A204.1 (cell line): ENCODE results near the gene PEDS1.
"Not testable (repeated sequence)": the region's sequence is repeated elsewhere in the genome, so short reads cannot be mapped to it uniquely, and the experiment has no call there.

Experiments used
- FAIRE-seq: peaks from 2 replicates; lab custom pipeline; 2012; peaks lifted over from hg19 to GRCh38; lab: Jason Lieb, UNC

The PEDS1 gene

DNA sequence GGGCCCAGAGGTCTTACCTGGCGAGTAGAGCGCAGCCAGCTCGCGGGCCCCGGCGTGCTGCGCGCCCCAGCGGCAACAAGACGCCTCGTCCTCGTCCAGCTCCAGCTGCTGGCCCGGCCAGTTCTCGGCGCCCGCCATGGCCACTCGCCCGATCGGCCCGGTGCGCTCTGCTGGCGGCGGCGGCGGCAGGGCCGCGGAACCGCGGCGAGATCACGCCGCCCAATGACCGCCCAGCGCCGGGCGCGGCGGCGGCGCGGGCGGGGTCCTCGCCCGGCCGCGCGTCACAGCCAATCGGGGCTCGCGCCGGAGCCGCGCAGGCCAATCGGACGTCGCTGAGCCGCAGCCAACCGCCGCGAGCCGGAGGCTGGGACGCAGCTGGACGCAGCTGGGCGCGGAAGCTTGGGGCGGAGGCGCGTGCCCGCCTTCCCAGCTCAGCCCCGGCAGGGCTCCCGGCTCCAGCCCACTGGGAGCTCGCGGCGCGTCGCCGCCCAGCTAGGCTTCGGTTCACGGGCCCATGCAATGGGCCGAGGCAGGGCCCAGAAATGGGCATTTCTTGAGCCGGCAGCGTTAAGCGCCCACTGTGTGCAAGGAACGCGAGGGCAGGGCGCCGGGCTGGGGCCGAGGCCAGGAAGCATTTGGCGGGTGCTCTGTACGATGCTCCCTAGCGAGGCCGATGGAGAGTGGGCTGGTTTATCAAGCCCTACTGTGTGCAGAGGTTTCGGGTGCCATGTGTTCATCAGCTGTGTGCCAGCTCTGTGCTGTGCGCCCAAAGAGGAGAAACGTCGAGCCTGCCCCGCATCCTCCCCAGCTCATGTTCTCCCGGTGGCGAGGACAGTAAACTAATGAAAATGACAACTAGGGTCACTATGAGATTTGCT, at the start of gene PEDS1:
PEDS1 (minus strand) TSS at position 224 of the 878 bp plus-strand sequence; CDS start at position 138, 86 bp downstream.
- FAIRE-seq: no peak

DNA sequence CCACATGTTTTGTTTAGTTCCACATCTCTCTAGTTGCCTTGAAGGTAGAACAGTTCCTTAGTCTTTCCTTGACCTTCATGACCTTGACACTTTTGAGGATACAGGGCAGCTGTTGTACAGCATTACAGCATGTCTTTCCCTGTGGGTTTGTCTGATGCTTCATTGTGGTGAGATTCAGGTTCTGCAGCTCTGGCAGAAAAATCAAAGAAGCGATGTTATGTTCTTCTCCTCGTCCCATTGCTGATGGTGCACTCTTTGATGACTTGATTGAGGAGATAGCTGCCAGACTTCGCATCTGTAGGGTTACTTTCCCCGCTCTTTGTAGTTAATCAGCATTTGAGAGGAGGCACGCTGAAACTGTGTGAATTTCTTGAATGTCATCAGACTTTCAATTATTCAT, 49.2 kb upstream of the PEDS1 start:
- no peak for FAIRE-seq

DNA sequence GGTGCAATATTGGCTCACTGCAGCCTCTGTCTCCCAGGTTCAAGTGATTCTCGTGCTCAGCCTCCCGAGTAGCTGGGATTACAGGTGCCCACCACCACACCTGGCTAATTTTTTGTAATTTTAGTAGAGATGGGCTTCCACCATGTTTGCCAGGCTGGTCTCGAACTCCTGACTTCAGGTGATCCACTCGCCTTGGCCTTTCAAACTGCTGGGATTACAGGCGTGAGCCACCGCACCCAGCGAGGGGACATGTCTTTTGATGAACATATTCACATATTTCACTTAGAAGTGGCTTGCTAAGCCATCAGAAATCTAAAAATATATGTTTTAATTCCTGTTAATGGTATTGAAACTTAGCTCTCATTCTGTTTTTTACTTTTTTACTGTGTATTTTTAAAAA, 48.2 kb upstream of the PEDS1 start:
- FAIRE-seq: not testable (repeated sequence)

DNA sequence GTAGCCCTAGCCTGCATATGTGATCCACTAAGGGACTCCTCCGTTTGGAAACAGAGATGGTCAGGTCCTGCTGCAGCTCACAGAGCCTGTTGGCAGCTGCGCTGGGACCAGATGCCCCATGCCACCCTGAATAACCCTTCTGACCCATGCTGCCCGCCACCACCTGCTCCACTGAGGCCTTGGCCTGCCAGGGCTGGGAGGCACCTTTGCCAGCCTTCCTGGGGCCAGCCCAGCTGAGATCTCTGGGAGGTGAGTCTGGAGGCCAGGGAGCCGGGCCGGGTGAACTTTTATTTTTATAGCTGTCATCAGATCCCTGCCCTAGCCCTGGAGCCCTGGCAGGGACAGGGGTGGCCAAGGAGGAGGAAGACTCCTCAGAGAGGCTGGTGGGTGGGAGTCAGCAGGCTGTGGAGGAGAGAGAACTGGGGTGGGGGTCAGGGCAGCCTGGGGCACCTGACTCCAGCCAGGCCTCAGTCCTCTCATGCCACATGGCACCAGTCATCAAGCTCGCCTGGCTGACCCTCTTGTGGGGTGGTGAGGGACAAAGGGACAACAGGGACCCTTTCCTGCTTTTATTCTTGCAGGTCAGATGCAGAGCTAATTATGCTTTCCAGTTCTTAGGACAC, 47.1 kb upstream of the PEDS1 start:
- no peak for FAIRE-seq

DNA sequence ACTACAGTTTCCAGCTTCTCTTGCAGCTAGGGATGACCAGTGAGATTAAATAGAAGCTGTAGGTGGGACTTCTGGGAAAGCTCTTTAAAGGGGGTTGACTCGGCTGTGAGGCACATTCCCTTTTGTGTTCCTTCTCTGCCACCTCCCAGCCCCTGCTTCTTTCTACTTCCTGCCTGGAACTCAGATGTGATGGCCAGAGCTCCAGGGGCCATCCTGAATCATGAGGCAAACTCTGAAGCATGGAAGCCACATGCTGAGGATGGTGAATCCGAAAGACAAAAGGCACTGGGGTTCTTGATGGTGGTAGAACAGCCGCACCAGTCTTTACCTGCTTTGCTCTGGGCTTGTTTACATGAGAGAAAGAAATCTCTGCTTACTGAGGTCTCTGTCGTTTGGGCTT, 46.2 kb upstream of the PEDS1 start:
- FAIRE-seq: no peak

DNA sequence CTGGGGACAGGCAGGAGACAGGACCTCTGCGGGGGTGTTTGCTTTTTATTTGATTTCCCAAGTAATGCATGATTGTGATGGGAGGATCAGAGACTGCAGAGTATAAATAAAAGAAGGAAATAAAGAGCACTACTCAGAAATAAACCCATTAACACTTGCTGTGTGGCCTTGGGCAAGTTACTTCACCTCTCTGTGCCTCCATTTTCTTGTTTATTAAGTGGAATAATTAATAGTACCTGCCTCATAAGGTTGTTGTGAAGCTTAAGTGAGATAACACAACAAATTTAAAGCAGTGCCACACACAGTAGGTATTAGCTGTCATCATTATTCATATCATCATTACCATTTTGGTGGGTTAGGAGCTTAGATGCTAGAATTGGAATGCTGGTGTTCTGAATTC, 45.2 kb upstream of the PEDS1 start:
- no peak for FAIRE-seq

DNA sequence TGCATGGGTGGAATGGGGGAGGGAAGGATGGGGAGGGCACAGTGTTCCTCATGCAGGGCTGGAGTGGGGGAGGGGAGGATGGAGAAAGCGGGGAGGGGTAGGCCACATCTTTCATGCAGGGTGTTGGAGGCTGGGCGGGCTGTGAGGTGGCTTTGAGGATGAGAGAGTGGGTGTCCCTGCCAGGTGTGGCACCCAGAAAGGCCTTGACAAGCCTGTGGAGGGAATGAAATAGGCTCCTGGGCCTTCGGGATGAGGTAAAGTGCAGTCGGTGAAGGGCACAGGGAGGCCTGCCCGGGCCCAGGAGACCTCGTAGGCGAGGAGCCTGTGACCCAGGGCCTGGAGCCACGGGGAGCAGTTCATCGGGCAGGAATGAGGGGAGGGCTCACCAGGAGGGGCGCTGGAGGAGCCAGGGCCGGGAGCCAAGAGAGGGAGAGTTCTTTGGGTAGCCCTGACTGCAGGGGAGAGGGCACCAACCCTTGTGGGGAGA, 44.7 kb upstream of the PEDS1 start:
- no peak for FAIRE-seq

DNA sequence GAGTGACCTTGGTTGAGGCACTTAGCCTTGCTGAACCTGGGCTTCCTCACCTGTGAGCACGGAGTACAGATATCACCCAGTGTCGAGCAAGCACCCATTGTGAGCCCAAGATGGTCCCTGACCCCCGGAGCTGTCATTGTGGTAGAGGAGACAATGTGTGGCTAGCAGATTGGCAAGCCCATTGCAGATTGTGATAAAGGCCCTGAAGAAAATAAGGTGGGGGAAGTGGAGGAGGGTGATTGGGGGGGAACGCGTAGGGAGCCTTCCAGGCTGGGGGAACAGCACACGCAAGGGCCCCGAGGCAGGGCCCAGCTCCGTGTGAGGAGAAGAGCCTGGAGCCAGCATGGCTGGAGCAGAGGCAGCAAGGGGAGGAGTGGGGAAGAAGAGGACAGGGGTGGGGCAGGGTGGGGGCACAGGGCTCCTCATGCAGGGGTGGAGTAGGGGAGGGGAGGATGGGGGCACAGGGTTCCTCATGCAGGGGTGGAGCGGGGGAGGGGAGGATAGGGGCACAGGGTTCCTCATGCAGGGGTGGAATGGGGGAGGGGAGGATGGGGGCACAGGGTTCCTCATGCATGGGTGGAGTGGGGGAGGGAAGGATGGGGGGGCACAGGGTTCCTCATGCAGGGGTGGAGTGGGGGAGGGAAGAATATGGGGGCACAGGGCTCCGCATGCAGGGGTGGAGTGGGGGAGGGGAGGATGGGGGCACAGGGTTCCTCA, 44.1 kb upstream of the PEDS1 start:
- FAIRE-seq: no peak

DNA sequence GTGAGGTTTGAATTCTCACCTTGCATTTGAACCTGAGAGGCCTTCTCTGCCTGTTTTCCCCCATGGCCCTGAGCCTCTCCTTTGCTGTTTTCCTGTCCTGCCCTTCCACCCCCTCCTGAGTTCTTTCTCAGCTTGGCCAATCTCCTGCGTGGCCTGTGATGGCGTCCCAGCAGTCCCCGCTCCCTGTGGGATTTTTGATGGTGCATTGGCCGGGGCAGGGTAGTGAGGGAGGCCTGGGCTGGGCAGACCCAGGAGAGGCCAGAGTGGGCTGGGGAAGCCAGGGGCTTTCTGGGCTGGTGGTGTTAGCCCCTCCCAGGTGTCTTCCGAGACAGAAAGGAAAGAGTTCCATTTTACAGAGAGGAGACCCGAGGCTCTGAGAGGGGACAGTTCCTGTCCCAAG, 43.4 kb upstream of the PEDS1 start:
- no peak for FAIRE-seq

DNA sequence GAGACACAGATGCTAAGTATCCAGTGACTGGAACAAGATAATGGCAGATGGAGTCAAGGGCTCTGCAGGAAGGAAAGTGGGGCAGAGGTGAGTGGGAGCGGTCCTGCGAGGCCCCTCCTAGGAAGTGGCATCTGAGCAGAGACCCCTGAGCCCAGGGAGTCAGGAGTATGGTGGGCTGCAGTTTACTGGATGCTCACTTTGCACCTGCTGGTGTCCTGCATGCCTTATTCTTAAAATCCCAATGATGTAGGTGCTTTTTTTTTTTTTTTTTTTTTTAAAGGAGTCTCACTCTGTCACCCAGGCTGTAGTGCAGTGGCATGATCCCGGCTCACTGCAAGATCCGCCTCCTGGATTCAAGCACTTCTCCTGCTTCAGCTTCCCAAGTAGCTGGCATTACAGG, 42.7 kb upstream of the PEDS1 start:
- no peak for FAIRE-seq

DNA sequence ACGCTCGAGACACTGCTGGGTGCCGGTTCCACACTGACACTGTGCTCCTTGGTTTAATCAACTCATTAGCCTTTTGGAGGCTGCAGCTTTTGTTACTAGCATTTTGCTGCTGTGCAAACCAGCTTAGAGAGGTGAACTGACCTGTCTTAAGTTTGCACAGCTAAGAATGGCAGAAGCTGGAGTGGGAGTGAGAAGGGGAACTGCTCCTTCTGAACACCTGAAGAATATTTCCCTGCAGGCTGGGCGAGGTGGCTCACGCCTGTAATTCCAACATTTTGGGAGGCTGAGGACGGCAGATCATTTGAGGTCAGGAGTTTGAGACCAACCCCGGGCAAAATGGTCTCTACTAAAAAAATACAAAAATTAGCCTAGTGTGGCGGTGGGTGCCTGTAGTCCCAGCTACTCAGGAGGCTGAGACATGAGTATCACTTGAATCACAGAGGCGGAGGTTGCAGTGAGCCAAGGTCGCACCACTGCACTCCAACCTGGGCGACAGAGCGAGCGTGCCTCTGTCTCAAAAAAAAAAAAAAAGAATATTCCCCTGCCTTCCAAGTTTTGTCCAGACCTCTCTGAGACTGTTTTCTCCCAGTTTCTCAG, 42.1 kb upstream of the PEDS1 start:
- no peak for FAIRE-seq

DNA sequence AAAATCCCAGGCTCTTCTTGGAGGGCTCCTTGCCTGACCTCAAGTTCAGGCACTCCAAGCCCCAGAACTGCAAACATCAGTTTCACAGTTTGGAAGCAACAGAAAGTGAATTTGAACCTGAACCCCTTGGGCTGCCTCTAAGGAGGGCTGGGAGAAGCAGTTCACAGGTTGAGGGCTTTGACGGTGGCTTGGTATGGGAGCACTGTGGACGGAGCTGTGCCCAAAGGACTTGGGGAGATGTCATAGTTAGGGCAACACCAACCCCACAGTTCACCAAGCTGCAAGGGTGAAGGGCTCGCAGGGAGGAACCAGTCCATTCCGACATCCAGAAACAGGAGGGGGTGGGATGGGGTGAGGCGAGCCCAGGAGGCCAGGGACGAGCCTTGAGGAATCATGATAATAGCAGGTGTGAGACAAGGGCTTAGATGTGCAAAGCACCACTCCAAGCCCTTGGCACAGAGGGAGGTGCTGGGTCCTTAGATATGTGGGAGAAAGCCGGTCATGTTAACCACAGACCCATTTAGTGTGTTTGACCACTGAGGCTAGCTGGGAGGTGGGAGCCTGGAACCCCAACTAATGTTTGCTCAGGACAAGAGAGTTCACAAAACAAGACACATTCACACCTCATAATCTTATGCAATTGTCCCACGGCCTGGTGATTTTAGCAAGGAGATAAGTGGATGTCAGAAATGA, 41.5 kb upstream of the PEDS1 start:
- FAIRE-seq: no peak

DNA sequence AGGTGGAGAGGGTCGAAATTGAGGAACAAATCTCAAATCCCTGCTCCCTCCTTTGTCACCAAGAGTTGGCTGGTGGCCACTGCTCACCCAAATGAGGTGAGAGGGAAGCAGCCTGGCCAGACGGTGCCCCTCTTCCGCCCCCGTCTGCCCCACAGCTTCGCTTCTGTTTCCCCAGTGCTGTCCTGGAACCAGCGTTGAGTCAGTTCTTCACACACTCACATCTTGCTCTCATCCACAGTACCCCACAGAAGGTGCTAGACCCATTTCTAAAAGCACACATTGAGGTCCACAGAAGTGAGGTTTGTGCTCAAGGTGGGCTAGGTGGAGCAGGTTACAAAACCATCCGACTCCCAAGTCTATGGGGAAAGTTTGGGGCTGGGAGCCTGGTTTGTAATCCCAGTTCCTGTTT, 40.9 kb upstream of the PEDS1 start:
- FAIRE-seq: no peak

DNA sequence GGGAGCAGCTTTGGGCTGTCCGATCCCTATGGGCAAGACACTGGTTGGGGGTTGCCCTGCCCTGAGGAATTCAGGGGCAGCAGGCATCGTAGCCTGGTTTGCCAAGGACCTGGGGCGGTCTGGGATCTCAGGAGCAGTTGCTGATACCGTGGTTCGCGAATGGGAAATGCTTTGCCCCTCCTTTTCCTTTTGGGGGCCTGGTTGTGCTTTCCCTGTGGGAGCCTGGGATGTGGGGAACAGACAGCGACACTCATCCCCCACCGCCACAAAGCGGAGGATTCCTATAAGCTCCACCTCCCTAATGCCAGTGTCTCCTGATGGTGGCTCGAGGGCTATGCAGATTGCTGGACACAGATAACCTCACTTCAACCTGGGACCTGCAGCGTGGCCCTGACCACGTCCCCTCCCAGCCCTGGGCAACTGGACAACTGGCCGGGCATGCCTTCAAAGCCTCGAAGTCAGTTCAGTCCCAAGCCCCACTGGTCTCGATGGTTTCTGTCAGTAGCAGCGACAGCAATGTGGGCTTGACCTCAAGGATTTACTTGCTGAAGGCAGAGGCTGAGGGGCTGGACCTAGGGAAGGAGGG, 40.4 kb upstream of the PEDS1 start:
- FAIRE-seq: no peak

DNA sequence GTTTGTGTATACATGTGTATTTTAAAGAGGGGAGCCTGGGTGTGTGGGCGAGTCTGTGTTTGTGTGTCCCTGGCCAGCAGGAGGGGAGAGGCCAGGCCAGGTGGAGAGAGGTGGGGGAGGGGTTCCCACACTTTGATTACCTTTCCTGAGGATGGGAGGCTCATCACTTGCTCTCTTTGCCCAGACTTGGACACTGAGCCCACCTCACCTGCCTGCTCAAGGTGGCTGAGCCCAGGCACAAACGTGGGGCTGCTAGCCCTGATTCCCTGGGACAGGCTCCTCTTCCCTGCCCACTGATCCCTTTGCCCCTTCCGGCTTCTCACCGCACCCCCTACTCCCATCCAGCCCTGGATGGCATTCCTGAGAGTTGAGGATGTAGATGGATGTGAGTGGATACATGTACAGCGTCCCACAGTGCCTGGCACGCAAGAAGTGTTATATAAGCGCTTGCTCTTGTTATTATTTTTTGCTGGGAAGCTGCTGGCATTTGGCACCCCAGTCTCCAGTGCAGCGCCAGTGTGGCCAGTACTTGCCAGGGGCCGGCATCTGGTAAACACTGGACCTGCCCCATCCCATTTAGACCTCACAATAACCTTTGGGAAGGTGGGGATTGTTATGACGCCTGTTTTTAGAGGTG, 39.8 kb upstream of the PEDS1 start:
- FAIRE-seq: no peak

DNA sequence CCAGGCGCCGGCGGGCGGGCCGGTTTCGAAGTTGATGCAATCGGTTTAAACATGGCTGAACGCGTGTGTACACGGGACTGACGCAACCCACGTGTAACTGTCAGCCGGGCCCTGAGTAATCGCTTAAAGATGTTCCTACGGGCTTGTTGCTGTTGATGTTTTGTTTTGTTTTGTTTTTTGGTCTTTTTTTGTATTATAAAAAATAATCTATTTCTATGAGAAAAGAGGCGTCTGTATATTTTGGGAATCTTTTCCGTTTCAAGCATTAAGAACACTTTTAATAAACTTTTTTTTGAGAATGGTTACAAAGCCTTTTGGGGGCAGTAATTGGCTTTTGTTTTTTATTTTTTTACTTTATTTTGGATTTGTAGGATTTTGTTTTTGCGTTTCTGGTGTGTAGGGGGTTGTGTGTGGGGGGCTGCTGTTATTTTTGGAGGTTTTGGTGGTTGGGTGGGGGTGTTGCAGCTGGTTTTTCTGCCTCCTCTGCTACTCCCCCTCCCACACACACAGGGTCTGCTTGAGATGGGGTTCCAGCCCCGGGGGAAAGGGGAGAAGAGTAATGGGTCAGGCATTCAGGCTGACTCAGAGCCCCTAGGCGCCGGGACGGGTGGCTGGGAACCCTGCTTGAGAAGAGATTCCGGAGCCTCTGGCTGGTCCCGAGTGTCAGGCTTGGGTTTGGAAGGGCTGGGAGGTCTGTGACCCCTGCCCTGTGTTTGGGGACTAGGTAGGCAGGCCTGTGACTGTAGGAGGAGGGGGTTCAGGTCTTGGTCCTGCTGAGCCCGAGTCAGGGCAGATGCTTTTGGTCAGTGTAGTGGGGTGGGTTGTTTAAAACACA, 39.1 kb upstream of the PEDS1 start:
- FAIRE-seq: no peak

DNA sequence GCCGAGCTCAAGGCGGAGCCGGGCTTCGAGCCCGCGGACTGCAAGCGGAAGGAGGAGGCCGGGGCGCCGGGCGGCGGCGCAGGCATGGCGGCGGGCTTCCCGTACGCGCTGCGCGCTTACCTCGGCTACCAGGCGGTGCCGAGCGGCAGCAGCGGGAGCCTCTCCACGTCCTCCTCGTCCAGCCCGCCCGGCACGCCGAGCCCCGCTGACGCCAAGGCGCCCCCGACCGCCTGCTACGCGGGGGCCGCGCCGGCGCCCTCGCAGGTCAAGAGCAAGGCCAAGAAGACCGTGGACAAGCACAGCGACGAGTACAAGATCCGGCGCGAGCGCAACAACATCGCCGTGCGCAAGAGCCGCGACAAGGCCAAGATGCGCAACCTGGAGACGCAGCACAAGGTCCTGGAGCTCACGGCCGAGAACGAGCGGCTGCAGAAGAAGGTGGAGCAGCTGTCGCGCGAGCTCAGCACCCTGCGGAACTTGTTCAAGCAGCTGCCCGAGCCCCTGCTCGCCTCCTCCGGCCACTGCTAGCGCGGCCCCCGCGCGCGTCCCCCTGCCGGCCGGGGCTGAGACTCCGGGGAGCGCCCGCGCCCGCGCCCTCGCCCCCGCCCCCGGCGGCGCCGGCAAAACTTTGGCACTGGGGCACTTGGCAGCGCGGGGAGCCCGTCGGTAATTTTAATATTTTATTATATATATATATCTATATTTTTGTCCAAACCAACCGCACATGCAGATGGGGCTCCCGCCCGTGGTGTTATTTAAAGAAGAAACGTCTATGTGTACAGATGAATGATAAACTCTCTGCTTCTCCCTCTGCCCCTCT, 38.2 kb upstream of the PEDS1 start:
- FAIRE-seq: no peak

DNA sequence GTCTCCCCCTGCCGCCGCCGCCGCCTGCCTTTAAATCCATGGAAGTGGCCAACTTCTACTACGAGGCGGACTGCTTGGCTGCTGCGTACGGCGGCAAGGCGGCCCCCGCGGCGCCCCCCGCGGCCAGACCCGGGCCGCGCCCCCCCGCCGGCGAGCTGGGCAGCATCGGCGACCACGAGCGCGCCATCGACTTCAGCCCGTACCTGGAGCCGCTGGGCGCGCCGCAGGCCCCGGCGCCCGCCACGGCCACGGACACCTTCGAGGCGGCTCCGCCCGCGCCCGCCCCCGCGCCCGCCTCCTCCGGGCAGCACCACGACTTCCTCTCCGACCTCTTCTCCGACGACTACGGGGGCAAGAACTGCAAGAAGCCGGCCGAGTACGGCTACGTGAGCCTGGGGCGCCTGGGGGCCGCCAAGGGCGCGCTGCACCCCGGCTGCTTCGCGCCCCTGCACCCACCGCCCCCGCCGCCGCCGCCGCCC, 37.6 kb upstream of the PEDS1 start:
- no peak for FAIRE-seq
